ENCODE data around the gene RBBP8. TPM values are rescaled to one million over a fixed set of nuclear protein-coding genes. Genes with fewer than 3 reads are reported as not detected.

RBBP8 gene
- total RNA-seq, 4 donors from 2014 or later = 12.4 to 23.9 (median 15.4) TPM

DNA sequence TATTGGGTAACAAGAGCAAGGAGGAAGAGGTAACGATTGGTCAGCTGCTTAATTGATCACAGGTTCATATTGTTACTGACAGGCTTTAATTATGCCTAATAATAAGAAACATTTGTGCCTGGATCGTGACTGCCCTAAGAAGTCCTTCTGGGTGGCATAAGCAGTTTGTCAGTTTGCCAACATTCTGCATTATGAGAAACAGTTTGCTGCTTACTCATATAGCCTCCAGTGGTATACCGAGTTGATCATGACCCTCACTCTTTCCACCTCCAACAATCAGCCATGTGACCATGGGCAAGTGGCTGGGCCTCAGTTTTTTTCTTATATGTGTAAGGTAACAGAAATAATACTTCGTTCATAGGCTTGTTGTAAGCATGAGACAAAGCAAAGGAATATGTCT, 105.6 kb downstream of the RBBP8 start:
- WGBS = 66% methylated on average over 4 of the region's 4 CpGs
- Histone ChIP-seq H3K4me1 (no peaks in the 10 kb centered on the region), H3K36me3 (no peaks in the 10 kb centered on the region), H3K27ac (replicated peaks in 1 of 4) (no peak overlapping the region), H3K27me3 (no peaks in the 10 kb centered on the region), H3K9me3 (no peaks in the 10 kb centered on the region), H3K4me3 (no peak overlapping the region)
- intact Hi-C loops (cut with DNase I) = loop anchor here (5.0 kb wide), 1 partner anchor 344 kb away; no protein-coding TSS in a partner anchor
- no peak for DNase-seq (ENCODE audit: extremely low spot score)
- TF ChIP-seq POLR2AphosphoS5 (IDR thresholded peaks at IDR 0.05) = no peak
- no peak for TF ChIP-seq EP300 (IDR thresholded peaks at IDR 0.05)
- no peak for TF ChIP-seq CTCF (IDR thresholded peaks at IDR 0.05)
- no peak for TF ChIP-seq POLR2A (IDR thresholded peaks at IDR 0.05; ENCODE audit: low read depth)

DNA sequence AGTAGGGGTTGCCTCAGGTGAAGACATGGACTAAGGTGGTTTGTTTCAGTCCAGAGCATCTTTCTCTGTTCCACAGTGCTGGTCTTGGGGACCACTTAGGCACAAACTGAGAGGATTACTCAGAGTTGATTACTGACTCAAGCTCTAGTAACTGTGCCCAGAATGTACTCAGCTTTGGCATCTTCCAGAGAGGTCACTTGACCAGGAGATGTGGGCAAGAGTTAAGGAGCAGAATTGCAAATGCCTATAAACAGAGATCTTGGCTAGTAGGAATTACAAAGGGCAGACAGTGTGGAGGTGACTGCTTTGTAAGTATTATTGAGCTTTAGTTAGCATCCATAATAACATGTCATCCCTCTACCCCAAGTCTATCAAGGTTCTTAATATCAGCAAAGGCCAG, 109.0 kb downstream of the RBBP8 start:
- no peaks in the 10 kb centered on the region for H3K27me3 ChIP-seq
- TF ChIP-seq EP300 (IDR thresholded peaks at IDR 0.05) = no peak
- no peak for TF ChIP-seq CTCF (IDR thresholded peaks at IDR 0.05)
- TF ChIP-seq POLR2AphosphoS5 (IDR thresholded peaks at IDR 0.05) = no peak
- no peak overlapping the region for H3K4me3 ChIP-seq
- no peaks in the 10 kb centered on the region for H3K9me3 ChIP-seq
- no peaks in the 10 kb centered on the region for H3K4me1 ChIP-seq
- no peak overlapping the region for H3K27ac ChIP-seq (replicated peaks in 1 of 4)
- intact Hi-C loops (cut with DNase I) = no loop called here
- H3K36me3 ChIP-seq = no peaks in the 10 kb centered on the region
- DNase-seq (ENCODE audit: extremely low spot score) = no peak

DNA sequence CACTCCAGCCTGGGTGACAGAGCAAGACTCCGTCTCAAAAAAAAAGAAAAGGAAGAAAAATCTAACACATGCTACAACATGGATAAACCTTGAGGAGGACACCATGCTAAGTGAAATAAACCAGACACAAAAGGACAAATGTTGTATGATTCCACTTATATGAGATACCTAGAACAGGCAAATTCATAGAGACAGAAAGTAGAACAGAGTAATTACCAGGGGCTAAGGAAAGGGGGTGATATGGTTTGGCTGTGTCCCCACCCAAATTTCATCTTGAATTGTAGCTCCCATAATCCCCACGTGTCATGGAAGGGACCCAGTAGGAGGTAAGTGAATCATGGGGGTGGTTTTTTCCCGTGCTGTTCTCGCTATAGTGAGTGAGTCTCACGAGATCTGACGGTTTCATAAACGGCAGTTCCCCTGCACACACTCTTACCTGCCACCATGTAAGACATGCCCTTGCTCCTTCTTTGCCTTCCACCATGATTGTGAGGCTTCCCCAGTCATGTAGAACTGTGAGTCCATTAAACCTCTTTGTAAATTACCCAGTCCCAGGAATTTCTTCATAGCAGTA, 110.8 kb downstream of the RBBP8 start:
- Histone ChIP-seq H3K27ac (replicated peaks in 1 of 4) (no peak overlapping the region), H3K27me3 (no peaks in the 10 kb centered on the region), H3K4me3 (no peak overlapping the region), H3K4me1 (no peaks in the 10 kb centered on the region), H3K9me3 (no peaks in the 10 kb centered on the region), H3K36me3 (no peaks in the 10 kb centered on the region)
- intact Hi-C loops (cut with DNase I) = no loop called here
- no peak for TF ChIP-seq POLR2A (IDR thresholded peaks at IDR 0.05; ENCODE audit: low read depth)
- TF ChIP-seq POLR2AphosphoS5 (IDR thresholded peaks at IDR 0.05) = no peak
- TF ChIP-seq CTCF (IDR thresholded peaks at IDR 0.05) = no peak
- no peak for TF ChIP-seq EP300 (IDR thresholded peaks at IDR 0.05)
- DNase-seq (ENCODE audit: extremely low spot score) = no peak
- WGBS = 88% methylated on average over 7 of the region's 7 CpGs

DNA sequence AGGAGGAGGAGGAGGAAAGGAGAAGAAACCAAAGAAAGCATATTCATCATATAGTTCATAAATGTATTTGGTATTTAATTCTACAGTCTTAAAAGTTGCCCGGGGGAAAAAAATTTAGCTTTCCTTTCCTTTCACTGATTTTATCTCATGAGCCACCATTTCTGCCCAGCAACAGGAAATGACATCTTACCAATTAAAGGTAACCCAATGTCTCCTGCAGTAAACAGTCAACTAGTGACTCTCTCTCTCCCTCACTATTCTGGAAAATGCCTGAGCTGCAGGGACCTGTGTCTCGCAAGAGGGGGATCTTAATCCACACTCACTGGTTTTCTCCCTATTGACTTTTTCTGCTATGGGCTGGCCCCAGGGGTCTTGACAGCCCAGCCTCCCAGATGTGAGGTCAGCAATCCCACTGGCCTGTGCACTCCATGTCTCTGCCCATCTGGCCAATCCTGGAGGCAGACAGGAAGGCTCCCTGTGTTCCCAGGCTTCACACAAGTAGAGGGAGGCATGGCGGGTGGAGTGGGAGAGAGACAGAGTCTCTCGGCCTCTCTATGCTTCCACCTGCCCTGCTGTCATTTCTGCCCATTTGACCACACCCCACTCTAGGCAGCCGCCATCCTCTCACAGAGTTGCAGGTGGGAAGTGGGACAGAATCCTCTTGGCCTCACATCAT, 116.7 kb downstream of the RBBP8 start:
- DNase-seq (ENCODE audit: extremely low spot score) = no peak
- peaks cover 4 to 15% (median 11%) of the 10 kb centered on the region in 4 donors for H3K4me1 ChIP-seq
- TF ChIP-seq POLR2A (IDR thresholded peaks at IDR 0.05; ENCODE audit: low read depth) (no peak), EP300 (IDR thresholded peaks at IDR 0.05) (no peak), CTCF (IDR thresholded peaks at IDR 0.05) (no peak), POLR2AphosphoS5 (IDR thresholded peaks at IDR 0.05) (no peak)
- H3K9me3 ChIP-seq = no peaks in the 10 kb centered on the region
- no peak overlapping the region for H3K27ac ChIP-seq (replicated peaks in 1 of 4)
- no peaks in the 10 kb centered on the region for H3K36me3 ChIP-seq
- intact Hi-C loops (cut with DNase I) = no loop called here
- 89% methylated on average over 5 of the region's 5 CpGs for WGBS
- H3K4me3 ChIP-seq = no peak overlapping the region
- H3K27me3 ChIP-seq = no peaks in the 10 kb centered on the region

Measured in esophagus muscularis mucosa (tissue), 4 donors.